Right lobe of liver (tissue), 4 donors: Measurements from ENCODE around the gene CLDN5.

ENCODE experiments used
- POLR2A ChIP-seq: fragments of 450-650 bp; IDR thresholded peaks from one replicate; pipeline ENCODE4 v1.6.1; 2017; ENCODE audit warnings: antibody characterized with exemption, mild to moderate bottlenecking
- TF ChIP-seq, protein P1 (sequence below), 4 donors: fragments of 200-600 bp in 3 of 4; fragments of 450-650 bp in 1 of 4; IDR thresholded peaks; one replicate each; pipeline versions ENCODE4 v1.5.1 to v1.8.0; 2016 to 2022; ENCODE audit warnings: antibody characterized with exemption in 4 of 4, mild to moderate bottlenecking in 2 of 4
- donor health status: DM: no; HTN: no; CAD: no.
- donor health status: DM: no; HTN: no; CAD: no.
- donor health status: DM: no; HTN: yes; CAD: no.

DNA sequence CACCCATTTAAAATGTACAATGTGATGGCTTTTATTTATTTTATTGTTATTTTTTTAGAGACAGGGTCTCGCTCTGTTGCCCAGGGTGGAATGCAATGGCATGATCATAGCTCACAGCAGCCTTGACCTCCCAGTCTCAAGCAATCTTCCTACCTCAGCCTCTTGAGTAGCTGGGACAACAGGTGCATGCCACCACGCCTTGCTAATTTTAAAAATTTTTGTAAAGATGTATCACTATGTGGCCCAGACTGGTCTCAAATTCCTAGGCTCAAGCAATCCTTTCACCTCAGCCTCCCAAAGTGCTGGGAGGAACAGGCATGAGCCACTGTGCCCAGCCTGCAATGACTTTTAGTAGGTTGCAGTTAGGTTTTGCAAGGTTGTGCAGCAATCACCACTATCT, 14.3 kb downstream of the CLDN5 start:
- TF ChIP-seq, protein P1, sequence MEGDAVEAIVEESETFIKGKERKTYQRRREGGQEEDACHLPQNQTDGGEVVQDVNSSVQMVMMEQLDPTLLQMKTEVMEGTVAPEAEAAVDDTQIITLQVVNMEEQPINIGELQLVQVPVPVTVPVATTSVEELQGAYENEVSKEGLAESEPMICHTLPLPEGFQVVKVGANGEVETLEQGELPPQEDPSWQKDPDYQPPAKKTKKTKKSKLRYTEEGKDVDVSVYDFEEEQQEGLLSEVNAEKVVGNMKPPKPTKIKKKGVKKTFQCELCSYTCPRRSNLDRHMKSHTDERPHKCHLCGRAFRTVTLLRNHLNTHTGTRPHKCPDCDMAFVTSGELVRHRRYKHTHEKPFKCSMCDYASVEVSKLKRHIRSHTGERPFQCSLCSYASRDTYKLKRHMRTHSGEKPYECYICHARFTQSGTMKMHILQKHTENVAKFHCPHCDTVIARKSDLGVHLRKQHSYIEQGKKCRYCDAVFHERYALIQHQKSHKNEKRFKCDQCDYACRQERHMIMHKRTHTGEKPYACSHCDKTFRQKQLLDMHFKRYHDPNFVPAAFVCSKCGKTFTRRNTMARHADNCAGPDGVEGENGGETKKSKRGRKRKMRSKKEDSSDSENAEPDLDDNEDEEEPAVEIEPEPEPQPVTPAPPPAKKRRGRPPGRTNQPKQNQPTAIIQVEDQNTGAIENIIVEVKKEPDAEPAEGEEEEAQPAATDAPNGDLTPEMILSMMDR (IDR thresholded peaks at IDR 0.05) = no peak
- TF ChIP-seq POLR2A = no peak
